Measurements from ENCODE around the gene TFCP2L1.
"Not testable (repeated sequence)": the region's sequence is repeated elsewhere in the genome, so short reads cannot be mapped to it uniquely, and the experiment has no call there.

Gene TFCP2L1

GRCh38 chr2:121284463-121285449, at the start of gene TFCP2L1:
Gene TFCP2L1 (minus strand): TSS chr2:121285202. CDS start chr2:121285109, 93 bp downstream.
- DNase-seq (ENCODE audit: low read depth in 2 of 2): no peak

DNA sequence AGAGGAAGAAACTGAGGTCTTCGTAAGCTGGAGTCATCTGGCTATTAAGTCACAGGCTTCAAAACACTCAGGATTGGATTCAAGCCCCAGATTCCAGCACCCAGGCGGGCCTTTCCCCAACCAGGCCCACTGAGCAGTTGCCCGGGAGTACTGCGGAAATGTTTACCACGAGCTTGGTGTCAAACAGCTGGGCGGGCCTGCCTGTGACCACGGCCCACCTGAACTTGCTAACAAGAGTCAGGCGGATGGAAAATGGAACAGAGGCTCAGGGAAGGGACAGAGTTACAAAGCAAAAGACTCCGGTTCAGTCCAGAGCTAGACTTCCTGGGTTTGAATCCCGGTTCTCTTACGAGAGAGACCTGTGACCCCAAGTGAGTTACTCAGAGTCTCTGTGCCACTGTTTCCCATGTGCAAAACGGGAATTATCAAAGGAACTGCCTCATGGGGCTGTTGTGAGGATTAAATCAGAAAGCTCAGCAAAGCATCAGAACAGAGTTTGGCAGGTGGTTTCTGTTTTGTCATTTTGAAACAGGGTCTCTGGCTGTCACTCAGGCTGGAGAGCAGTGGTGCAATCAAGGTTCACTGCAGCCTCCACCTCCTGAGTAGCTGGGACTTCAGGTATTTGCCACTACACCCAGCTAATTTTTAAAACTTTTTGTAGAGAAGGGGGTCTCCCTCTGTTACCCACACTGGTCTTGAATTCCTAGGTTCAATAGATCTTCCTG, 49.0 kb upstream of the TFCP2L1 start:
- DNase-seq (ENCODE audit: low read depth in 2 of 2): no peak

GRCh38 chr2:121333231-121333630, 48.2 kb upstream of the TFCP2L1 start:
- DNase-seq (ENCODE audit: low read depth in 2 of 2): no peak

DNA sequence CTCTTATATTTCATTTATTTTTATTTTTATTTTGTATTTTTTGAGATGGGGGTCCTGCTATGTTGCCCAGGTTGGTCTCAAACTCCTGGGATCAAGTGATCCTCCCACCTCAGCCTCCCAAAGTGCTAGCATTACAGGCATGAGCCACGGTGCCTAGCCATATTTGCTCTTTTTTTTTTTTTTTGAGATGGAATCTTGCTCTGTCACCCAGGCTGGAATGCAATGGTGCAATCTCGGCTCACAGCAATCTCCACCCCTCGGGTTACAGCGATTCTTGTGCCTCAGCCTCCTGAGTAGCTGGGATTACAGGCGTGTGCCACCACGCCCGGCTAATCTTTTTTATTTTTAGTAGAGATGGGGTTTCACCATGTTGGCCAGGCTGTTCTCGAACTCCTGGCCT, 46.3 kb upstream of the TFCP2L1 start:
- DNase-seq (ENCODE audit: low read depth in 2 of 2): not testable (repeated sequence)

DNA sequence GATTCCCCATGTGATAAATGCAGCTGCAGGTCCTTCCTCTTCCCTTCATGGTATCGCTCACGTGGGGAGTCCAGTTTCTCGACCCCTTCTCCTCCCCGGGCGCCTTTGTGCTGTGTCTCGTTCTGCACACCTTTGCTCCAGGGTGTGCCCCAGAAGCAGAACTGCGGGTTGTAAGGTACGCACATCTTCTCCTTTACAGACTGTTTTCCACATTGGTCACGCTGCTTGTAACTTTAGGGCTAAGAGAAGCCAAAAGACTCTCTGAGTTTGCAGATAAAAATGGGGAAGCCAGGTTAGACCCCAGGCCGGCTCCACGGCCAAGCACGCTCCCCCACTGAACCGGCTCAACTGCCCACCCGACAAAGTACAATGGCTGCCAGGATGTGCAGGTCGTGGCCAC, 45.9 kb upstream of the TFCP2L1 start:
- DNase-seq (ENCODE audit: low read depth in 2 of 2): no peak

GRCh38 chr2:121329786-121330185, 44.8 kb upstream of the TFCP2L1 start:
- no peak for DNase-seq (ENCODE audit: low read depth in 2 of 2)

DNA sequence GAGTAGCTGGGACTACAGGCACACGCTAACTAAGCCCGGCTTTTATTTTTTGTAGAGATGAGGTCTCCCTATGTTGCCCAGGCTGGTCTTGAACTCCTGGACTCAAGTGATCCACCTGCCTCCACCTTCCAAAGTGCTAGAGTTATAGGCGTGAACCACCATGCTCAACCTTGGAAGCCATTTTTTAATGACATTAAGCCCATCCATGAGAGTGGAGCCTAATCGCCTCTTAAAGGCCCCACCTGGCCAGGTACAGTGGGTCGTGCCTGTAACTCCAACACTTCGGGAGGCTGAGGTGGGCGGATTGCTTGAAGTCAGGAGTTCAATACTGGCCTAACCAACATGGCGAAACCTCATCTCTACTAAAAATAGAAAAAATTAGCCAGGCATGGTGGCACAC, 41.6 kb upstream of the TFCP2L1 start:
- DNase-seq (ENCODE audit: low read depth in 2 of 2): no peak

GRCh38 chr2:121324601-121325000, 39.6 kb upstream of the TFCP2L1 start:
- DNase-seq (ENCODE audit: low read depth in 2 of 2): no peak

DNA sequence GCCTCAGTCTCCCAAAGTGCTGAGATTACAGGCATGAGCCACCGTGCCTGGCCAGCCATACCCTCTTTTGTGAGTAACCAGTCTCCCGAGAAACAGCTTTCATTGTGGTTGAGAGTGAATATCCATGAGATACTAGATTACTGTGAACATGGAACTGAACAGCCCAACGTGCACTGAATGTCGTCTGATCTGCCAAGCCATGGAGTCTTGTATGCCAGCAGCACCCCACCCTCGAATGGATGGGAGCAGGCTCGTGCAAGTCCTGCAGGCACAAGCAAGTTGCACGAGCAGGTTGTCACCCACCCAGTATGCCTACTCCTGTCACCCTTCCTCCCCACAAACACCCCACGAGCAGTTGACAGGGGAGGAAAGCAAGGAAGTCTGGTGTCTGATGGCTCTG, 36.5 kb upstream of the TFCP2L1 start:
- no peak for DNase-seq (ENCODE audit: low read depth in 2 of 2)

- no peak for DNase-seq (ENCODE audit: low read depth in 2 of 2)
These were observed 34.9 kb upstream of the TFCP2L1 start for GRCh38 chr2:121319941-121320340.

DNA sequence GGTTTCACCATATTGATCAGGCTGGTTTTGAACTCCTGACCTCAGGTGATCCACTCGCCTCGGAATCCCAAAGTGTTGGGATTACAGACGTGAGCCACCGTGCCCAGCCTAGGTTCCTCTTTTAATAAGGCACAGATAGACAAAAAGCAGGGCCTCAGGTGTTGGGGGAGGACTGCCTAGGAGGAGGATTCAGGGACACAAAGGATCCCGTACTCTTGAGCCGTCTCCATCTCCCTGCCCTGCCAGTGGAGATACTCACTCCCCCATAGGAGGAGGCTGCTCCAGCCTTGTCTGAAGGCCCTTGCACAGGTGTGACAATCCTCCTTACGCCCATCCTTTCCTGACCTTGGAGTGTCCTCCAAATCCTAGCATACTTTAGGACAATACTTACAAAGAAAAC, 32.0 kb upstream of the TFCP2L1 start:
- DNase-seq (ENCODE audit: low read depth in 2 of 2): no peak

DNA sequence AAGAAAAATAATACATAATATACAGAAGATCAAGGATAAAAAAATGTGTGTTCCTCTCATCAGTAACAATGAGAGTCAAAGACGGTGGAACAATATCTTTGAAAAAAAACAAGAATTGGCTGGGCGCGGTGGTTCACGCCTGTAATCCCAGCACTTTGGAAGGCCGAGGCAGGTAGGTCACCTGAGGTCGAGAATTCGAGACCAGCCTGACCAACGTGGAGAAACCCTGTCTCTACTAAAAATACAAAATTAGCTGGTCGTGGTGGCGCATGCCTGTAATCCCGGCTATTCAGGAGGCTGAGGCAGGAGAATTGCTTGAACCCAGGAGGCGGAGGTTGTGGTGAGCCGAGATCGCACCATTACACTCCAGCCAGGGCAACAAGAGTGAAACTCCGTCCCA, 28.7 kb upstream of the TFCP2L1 start:
- not testable (repeated sequence) for DNase-seq (ENCODE audit: low read depth in 2 of 2)

- DNase-seq (ENCODE audit: low read depth in 2 of 2): no peak
These were observed 24.8 kb upstream of the TFCP2L1 start for GRCh38 chr2:121309801-121310200.

GRCh38 chr2:121309323-121309722, 24.3 kb upstream of the TFCP2L1 start:
- DNase-seq (ENCODE audit: low read depth in 2 of 2): no peak

GRCh38 chr2:121307048-121307447, 22.0 kb upstream of the TFCP2L1 start:
- no peak for DNase-seq (ENCODE audit: low read depth in 2 of 2)

DNA sequence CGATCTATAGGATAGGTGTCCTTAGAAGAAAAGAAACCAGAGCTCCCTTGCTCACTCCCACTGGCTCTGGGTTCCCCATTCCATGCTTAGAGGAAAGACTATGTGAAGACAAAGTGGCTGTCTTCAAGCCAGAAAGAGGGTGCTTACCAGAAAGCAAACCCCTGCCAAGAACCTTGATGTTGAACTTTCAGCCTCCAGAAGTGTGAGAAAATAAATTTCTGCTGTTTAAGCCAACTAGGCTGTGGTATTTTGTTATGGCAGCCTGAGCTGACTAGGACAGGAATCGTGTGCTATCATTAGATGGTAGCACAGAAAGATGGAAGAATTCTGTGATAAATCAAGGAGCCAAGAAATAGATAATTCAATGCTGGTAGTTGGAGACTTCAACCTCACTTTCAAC, 19.9 kb upstream of the TFCP2L1 start:
- DNase-seq (ENCODE audit: low read depth in 2 of 2): no peak

DNA sequence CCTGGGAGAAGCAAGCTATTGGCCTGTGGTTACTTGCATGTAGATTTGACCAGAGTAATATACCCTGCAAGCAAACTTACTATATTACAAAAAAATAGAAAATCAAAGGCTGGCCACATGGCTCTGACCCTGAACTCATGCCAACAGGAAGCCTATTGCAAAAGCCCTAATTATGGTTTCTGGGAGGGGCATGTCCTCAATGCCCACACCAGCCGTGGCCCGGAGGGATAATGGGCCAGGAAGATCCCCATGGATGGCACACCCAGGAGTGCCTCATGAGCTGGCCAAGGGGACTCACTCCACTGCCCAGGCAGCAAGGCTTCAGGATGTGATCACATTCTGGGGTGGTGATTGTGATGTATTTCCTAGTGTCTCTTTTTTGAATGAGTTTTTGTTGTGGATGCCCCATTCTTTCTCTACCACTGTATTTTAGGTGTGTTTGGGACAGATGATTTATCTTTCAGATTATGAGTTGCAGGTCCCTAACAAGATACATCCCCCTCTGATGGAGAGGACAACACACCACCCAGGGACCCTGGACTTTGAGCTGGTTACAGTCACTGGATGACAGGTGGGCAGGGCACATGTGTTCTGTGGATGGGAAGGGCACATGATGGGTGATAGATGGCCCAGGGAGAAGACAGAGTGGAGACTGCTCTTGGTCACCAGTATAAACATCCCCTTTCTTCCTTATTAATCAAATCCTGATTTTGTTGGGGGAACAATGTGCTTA, 18.7 kb upstream of the TFCP2L1 start:
- DNase-seq (ENCODE audit: low read depth in 2 of 2): no peak

GRCh38 chr2:121301190-121301589, 16.2 kb upstream of the TFCP2L1 start:
- not testable (repeated sequence) for DNase-seq (ENCODE audit: low read depth in 2 of 2)

- no peak for DNase-seq (ENCODE audit: low read depth in 2 of 2)
These were observed 13.5 kb upstream of the TFCP2L1 start for GRCh38 chr2:121298476-121298875.

DNA sequence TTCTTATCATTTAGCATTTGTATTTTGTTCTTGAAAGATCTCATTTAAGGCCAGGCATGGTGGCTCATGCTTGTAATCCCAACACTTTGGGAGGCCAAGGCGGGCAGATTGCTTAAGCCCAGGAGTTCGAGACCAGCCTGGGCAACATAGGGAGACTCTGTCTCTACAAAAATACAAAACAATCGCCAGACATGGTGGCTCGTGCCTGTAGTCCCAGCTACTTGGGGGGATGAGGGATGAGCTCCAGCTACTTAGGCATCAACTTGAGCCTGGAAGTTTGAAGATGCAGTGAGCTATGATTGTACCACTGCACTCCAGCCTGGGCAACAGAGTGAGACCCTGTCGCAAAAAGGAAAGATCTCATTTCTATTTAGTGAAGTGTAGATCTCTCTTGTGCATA, 12.9 kb upstream of the TFCP2L1 start:
- not testable (repeated sequence) for DNase-seq (ENCODE audit: low read depth in 2 of 2)

DNA sequence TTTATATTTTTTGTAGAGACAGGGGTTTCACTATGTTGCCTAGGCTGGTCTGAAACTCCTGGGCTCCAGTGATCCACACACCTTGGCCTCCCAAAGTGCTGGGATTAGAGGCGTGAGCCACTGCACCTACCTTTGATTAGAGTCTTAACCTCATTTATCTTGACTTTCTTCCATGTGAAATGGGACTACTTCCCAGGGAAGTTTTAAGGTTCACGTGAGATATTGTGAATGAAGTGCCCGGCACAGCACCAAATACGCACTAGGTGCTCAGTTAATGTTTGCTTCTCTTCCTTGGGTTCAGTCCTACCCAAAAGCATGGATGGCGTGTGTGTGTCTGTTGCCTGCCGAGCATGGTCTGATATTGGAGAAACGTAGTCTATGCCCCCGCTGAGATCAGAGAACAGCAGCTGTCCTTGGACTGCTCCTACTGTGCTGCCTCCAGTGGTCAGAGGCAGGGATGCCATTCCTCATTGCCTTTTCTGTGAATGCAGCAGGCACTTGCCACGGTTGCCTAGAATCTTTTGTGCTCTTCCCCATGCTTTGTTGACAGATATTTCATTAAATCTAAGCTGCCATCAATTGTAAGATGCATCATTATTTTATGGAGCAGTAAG, 12.3 kb upstream of the TFCP2L1 start:
- no peak for DNase-seq (ENCODE audit: low read depth in 2 of 2)

Measured in stimulated activated CD8-positive, alpha-beta memory T cell treated with anti-CD3 and anti-CD28 coated beads, Interleukin-2, amount 100 ng/mL, for 1 hour (primary cell).